Measurements from ENCODE around the gene EIF4EBP2. TPM values are rescaled to one million over a fixed set of nuclear protein-coding genes. Genes with fewer than 3 reads are reported as not detected.

Gene EIF4EBP2
- total and polyA plus RNA-seq, 2 of the 13 experiments (the other 11 are each of a cell fraction or from before 2014, with no cell fraction given): 16.9 to 22.0 TPM

GRCh38 chr10:70368774-70369482, 35.0 kb upstream of the EIF4EBP2 start (continued):
- TF ChIP-seq SRSF1 (optimal IDR thresholded peaks at IDR 0.05; ENCODE audit: low read depth, low read length): no peak
- no peak for TF ChIP-seq CHCHD3 (CRISPR knock-in tag; IDR thresholded peaks at IDR 0.05)
- TF ChIP-seq ZBTB26 (CRISPR knock-in tag; IDR thresholded peaks at IDR 0.05; ENCODE audit: borderline replicate concordance): no peak
- no peak for TF ChIP-seq ZNF670 (CRISPR knock-in tag; IDR thresholded peaks at IDR 0.05; ENCODE audit: borderline replicate concordance)
- TF ChIP-seq TFE3 (CRISPR knock-in tag; IDR thresholded peaks at IDR 0.05): no peak
- TF ChIP-seq ZNF556 (CRISPR knock-in tag; IDR thresholded peaks at IDR 0.05; ENCODE audit: borderline replicate concordance): peak; percentile 66; the same call in 1 of the 2 replicates
- TF ChIP-seq IRF1 (CRISPR knock-in tag; IDR thresholded peaks at IDR 0.05; ENCODE audit: low read depth): no peak
- TF ChIP-seq ARID5B (CRISPR knock-in tag; IDR thresholded peaks at IDR 0.05): peak; percentile 67
- TF ChIP-seq ZNF3 (CRISPR knock-in tag; IDR thresholded peaks at IDR 0.05): no peak
- no peak for TF ChIP-seq HHEX (CRISPR knock-in tag; IDR thresholded peaks at IDR 0.05)
- TF ChIP-seq HNRNPUL1 (IDR thresholded peaks at IDR 0.05; ENCODE audit: low read depth, low read length): no peak
- TF ChIP-seq BRCA1 (CRISPR knock-in tag; IDR thresholded peaks at IDR 0.05): no peak
- no peak for TF ChIP-seq ZFP62 (CRISPR knock-in tag; IDR thresholded peaks at IDR 0.05)
- no peak for TF ChIP-seq ZNF878 (CRISPR knock-in tag; IDR thresholded peaks at IDR 0.05)
- TF ChIP-seq ZNF75D (CRISPR knock-in tag; IDR thresholded peaks at IDR 0.05; ENCODE audit: borderline replicate concordance): no peak
- no peak; the same call in 1 of the 2 replicates for TF ChIP-seq ZFP90 (CRISPR knock-in tag; IDR thresholded peaks at IDR 0.05; ENCODE audit: borderline replicate concordance)
- no peak for TF ChIP-seq AKNA (CRISPR knock-in tag; IDR thresholded peaks at IDR 0.05; ENCODE audit: borderline replicate concordance)
